Measurements from ENCODE around the gene CHST13.

DNA sequence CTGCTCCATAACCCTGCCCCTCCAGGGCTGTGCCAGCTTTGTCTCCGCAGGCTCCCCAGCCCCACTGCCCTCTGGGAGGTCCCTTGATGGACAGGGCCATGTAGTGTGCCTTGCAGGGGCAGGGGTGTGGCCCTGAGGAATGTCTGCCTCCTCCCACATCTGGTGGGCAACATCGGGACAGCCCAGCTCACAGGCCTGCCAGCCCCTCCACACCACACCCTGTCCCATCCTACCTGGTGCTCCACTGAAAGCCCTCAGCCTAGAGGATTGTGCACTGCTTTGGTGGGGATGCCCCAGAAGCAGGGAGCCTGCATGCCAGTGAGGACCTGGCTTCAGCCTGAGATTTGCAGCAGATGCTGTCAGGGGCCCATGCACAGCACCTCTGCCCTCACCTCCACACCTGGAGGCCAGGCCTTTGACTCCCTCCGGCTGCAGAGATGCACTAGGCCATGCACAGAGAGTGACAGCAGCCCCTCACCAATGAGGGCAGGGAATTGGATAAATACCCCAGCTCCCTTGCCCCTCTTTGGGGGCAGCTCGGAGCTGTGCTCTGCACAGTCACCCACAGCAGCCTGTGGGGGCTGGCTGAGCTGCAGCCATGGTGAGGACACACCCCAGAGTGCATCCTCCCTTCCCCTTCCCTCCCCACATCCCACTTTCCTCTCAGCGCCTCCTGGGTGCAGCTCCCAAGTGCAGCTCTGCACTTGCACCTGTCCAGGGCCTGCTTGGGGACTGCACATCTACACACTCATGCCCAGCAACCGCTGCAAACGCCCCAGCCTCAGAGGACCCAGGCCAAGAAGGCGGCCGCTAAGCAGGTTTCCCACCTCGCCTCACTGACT is 32.1 kb downstream of the CHST13 start:
- TF ChIP-seq CHD1 (IDR thresholded peaks at IDR 0.05; ENCODE audit: low read depth, low read length) (no peak), CTCF (conservative IDR thresholded peaks at IDR 0.05; ENCODE audit: low read depth, low read length) (no peak), POLR2A (IDR thresholded peaks at IDR 0.05; ENCODE audit: low read depth, low read length) (no peak)
